Hematopoietic multipotent progenitor cell treated with erythropoietin and hydrocortisone succinate and interleukin-3 and kit ligand, for 15 days (in vitro differentiated cells): ENCODE data around the gene TNIP1.

Experiments
- DNase-seq: peaks from one replicate; pipeline ENCODE4 v3.0.0-alpha.2; 2015; ENCODE audit warnings: low spot score

TNIP1 gene, protein sequence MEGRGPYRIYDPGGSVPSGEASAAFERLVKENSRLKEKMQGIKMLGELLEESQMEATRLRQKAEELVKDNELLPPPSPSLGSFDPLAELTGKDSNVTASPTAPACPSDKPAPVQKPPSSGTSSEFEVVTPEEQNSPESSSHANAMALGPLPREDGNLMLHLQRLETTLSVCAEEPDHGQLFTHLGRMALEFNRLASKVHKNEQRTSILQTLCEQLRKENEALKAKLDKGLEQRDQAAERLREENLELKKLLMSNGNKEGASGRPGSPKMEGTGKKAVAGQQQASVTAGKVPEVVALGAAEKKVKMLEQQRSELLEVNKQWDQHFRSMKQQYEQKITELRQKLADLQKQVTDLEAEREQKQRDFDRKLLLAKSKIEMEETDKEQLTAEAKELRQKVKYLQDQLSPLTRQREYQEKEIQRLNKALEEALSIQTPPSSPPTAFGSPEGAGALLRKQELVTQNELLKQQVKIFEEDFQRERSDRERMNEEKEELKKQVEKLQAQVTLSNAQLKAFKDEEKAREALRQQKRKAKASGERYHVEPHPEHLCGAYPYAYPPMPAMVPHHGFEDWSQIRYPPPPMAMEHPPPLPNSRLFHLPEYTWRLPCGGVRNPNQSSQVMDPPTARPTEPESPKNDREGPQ

DNA sequence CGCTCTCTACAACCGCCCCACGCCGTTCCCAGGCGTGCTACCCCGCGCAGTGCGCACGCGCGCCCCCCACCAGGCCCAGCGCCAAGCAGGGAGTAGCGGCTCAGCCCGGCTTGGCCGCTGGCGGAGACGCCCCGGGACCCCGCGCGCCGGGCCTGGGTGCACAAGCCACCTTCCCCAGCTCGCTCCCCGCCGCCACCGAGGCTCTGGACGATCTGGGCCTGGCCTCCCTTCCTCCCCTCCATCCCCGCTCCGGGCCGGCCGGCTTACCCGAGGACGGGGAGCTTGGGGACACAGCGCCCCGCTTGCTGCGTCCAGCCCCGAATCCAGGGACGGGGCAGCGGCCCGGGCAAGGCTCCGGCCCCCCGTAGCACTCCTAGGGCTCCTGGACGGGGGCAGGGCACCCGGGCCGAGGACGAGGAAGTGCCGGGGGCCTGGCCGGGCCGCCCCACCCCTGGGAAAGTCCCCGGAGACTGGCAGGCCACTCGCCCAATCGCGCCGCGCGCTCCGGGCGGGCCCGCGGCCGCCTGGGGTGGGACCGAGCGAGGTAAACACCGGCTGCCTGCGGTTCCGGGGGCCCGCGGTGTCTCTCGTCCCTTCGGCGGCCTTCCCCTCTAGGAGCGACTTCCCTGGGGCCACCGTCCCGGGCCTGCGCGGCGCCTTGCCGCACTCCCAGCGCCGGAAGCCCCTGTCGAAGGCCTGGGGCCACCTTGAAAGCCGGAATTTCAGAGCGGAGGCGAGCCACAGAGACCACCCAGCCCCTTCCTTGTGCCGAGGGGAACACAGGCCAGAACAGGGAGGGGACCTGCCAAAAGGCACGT, at the start of gene TNIP1:
Gene TNIP1, minus strand, starts transcription at position 422 of the 818 bp plus-strand sequence. CDS start 15,939 bp downstream, outside the sequence.
- DNase-seq = peak; percentile 93

DNA sequence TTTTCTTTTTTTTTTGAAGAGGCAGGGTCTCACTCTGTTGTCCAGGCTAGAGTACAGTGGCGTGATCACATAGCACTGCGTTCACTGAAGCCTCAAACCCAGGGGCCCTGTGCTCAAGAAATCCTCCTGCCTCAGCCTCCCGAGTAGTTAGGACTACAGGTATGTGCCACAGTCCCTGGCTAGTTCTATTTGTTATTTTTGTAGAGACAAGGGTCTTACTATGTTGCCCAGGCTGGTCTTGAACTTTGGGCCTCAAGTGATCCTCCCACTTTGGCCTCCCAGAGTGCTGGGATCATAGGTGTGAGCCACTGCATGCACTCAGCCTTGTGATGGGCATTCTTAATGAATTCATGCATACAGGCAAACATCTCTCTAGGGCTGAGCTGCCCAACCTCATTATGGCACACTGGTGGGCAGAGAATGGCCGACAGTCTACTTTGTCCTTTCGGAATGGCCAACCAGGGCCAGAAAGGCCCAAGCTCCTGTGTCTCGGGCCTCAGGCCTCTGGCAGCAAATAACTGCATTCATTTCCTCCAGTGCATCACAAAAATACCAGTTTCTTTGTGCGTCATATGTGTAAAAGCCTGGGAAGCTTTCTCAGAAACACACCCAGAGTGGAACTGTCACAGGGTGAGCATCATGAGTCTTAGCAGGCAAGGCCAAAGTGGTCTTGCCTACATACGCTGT, 49.5 kb upstream of the TNIP1 start:
- no peak for DNase-seq

DNA sequence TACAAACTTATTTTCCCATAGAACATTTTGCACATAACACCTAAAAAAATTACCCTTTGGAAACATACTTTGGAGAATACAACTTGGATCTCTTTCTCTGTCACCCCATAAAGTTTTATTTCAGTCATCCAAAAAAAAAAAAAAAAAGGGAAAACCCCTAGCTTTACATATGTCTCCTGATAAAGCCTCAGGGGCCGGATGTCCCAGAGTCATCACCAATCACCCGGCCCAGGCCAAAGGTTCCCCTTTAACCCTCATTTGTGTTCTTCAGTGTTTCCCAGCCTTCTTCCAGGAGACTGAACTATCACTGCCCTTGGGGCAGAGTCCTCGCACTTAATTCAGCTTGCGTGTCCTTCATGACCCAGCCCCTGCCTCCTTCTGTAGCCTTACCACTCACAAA, 48.0 kb upstream of the TNIP1 start:
- DNase-seq = no peak

DNA sequence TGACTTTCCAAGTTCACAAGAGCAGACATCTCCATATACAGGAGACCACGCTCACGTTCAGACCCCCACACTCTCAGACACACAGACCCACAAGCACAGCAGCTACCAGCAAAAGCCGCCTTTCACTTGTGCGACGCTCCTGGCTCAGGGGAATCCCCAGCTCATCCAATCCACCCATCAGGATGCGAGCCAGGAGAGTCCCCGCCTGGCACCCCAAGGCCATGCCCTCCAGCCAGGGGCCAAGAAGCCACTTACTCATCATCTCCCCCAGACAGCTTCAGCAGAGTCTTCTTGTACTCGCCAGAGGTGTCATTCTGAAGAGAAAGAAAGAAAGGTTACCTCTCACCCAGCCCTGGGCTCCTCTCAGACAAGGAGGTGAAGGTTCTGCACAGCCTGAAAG, 47.1 kb upstream of the TNIP1 start:
- DNase-seq = no peak

DNA sequence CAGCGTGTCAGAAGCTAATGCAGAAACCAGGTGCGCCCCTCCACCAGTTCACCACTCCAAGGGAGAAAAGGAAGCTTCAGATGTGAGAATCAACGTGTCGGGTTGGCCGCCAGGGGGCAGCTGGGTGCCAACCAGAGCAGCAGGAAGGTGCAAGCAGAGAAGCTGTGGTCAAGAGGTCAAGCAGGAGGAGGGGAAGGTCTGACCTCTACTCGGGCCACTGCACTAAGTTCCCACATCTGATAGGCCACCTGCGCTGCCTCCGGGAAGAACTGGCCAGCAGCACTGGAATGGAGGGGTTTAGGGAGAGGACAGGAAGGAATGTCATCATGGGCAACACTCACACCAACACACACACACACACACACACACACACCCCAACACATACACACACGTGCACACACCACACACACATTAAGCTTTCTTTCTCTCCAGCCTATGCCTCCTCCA, 45.4 kb upstream of the TNIP1 start:
- DNase-seq = peak; percentile 62

DNA sequence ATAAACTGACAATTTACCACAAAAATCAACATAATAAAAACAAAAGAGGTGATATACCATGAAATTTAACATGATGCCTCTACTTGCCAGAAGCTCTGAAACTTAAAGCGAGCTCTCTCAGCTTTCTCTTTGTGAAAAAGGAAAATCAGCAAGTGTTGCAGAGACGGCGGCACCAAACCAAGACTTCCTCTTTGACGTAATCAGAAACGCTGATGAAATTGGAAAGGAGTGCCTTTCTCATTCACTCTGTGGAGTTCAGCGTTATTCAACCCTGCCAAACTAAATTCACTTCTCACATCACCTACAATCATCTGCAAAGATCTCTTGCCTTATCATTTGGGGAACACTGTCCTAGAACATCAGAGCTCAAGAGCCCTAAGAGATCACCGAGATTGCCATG, 44.6 kb upstream of the TNIP1 start:
- no peak for DNase-seq

DNA sequence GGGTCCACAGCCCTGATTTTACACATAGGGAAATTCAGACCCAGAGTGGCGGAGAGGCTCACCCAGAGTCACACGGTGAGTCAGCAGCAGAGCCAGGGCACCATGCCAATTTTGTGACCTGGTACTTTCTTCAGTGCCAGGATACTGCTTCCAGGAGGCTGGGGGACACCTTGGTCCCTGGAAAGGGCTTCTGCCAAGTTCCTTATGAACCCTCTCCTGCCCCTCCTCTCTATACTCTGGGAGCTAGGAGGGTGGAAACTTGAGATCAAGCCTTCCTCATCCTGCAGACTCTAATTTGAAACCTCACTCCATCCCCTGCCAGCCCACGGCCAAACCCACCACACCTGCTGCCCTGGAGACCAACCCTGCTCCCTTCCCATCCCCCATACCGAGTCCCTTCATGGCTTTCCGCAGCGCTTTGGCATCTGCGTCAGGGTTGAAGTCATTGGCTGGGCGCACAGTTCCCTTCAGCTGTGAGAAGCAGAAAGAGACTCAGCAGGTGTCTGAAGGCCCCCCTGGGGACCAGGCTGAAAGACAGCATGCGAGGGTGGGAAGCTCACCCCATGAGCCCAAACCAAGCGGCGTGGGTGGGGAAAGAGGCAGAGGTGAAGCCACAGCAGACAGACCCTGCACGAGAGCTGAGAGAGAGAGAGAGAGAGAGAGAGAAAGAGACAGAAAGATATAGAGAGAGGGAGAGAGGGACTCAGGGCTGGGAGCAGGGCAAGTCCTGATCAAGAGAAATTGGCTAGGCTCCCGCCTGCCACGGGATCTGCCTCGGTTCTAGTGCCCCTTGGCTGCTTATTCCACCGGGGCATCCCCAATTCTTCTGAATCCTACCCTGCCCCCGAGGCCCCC, 43.3 kb upstream of the TNIP1 start:
- peak; percentile 59 for DNase-seq

DNA sequence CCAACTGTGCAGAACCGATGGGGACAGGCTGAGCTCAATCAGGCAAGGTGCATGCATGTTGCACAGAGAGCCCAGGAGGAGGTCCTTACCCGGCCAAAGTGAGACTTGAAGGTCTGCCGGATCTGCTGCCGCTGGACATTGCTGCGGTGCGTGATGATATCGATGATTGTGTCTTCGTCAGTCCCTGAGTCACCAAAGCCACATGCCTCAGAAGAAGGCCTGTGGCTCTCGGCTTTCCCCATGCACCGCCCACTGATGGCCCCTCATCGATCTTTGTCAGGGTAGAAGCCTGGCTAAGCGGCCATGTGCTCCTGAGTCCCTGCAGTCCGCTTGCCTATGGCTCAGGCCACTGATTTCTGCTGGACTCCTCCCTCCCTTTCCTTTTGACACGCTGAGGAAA, 42.0 kb upstream of the TNIP1 start:
- no peak for DNase-seq

DNA sequence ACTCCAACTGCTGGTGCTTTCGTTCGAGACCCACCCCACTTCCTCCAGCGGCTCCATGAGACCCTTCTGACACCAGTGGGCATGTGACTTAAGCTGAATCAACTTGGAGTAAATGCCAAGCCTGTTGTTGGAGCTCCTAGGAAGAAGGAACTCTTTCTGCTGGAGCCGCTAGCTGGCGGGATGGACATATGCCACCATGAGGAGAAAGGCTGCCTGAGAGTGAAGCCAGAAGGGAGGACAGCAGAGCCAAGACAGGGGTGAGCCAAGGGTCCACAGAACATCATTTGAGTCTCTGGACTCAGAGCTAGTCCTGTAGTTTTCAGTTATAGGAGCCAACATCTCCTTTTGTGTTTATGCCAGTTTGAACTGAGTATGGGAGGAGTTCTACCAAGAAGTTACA, 40.8 kb upstream of the TNIP1 start:
- no peak for DNase-seq

DNA sequence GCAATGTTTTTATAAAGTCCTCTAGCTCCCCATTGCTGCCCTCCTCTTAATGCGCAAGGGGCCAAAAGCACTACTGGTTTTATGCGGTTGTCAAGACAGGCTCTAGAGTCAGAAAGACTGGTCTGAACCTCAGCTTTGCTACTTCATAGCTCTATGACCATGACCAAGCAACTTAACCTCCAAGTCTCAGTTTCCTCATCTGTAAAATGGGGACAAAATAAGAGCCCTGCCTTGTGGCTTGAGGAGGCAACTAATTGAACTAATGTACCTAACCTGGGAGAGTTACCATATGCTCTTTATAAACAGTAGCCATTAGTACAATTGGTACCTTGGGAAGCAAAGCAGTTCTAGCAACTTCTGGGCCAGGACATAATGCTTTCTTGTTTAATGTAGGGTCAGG, 40.3 kb upstream of the TNIP1 start:
- DNase-seq = no peak

DNA sequence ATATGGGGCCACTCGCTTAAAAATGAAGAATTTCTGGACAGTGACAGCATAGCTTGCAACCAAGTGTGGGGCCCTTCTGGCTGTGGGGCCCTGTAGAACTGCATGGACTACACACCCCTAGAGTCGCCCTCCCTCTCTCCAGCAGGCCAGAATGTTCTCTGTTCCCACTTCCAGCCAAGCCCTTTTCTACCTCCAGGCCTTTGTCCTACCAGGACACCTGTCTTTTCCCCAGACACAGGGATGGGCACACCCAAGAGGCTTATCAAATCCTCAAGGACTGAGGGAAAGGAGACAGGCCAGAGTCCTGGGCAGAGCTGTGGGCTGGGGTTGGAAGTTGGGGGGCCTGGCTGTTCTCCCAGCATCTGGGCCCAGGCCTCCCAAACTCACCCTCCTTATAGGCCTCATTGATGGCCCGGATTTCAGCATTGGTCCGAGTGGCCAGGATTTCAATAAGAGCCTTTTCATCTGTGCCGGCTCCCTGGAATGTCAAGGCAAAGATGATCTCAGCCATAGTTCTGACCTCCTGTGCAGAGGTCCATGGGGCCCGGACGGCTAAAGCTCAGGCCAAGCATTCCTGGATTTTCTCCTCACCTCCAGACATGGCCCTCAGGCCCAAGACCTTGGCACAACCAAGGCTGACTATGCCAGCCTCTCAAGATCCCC, 38.2 kb upstream of the TNIP1 start:
- no peak for DNase-seq

DNA sequence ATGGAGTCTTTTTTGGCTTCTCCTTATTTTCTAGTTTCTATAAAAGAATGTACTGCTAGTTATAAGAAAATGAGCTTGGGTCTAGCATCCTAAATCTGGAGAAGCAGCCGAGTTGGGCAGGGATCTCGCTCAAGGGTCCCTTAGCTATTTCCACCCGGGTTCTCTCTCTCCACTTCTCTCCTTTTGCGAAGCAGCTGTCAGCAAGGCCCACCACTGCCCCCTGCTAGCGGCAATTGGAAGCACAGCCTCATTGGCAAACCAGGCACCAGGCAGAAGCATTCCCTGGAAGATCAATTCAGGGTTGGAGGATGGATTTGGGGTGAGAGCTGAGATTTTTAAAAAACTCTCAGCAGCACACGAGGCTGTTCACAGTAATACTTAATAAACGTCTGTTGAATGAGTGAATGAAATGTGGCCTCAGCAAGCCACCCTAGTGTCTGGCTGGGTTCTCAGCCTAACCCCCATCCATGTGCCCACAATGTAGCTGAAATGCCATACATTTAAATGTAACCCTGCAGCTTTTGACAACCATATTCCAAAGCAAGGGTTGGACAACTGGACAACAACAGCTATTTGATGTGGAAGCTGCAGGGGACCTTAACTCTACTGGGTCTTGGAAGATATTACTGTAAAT, 34.6 kb upstream of the TNIP1 start:
- peak; percentile 69 for DNase-seq

DNA sequence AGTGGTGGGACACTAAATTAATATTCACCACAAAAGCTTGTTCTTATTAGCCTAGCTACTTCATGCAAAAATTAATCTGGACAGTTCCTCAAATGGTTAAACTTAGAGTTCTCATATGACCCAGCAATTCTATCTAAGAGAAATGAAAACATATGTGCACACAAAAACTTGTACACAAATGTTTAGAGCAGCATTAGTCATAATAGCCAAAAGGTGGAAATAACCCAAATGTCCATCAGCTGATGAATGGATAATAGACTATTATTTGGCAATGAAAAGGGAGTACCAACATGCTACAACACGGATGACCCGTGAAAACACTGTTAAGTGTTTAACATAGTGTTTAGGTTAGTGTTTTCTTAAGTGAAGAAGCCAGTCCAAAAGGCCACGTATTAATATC, 32.8 kb upstream of the TNIP1 start:
- DNase-seq = no peak

DNA sequence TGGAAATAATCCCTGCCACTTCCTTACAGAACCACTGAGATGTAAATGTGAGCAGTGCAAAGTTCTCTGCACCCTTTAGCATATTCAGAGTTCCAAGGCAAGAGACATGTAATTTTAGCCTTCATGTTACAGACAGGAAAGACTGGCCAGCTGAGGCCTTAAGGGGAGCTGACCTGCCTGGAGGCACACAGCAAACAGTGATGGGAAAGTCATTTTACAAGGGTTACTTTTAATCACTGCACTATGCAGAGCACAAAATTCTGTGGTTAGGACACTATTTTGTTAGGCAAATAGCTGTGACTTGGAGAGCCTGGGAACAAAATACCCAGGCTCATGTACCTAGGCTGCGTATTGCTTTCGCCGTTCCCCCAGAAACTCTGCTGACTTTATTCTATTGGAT, 30.2 kb upstream of the TNIP1 start:
- DNase-seq = no peak

DNA sequence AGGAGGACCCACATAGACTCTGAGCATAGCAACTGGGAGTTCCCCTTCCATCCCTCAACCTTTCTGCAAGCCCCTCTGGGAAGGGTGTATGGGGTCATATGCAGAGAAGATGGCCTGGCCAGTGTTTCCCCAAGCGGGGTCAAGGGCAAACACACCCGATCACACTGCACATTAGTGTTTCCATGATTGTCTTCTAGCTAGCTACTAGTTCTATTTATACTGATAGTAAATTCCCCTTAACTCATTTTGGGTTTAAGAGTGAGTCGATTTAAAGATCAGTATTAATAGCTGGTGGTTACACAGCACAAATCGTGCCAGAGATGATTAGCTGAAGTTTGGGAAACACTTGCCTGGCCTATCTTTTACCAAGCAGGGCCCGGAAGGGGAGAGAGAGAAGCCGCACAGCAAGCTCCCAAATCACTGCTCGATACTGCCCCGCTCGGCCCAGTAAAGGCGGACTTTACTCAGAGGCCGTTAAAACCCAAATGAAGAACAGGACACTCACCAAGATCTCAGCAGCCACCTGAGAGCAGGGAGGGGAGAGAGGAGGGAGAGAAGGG, 29.4 kb upstream of the TNIP1 start:
- DNase-seq = no peak

DNA sequence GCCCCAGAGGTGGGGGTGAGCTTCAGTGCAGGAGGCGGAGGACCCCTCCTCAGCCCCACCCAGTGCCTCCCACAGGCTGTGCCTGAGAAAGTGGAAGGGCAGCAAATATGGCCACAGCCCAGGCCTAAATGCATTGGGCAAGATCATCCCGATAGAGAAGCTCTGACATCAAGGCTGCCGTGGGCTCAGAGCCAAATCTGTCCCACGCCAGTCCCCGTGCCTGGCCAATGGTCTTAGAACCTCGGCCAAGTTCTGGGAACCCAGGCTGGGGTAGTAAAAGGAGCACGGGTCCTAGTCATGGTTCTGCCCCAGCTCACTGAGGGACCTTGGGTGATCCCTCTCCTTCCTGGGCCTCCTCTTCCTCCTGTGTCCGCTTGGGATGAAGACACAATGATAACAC, 27.7 kb upstream of the TNIP1 start:
- DNase-seq = no peak

DNA sequence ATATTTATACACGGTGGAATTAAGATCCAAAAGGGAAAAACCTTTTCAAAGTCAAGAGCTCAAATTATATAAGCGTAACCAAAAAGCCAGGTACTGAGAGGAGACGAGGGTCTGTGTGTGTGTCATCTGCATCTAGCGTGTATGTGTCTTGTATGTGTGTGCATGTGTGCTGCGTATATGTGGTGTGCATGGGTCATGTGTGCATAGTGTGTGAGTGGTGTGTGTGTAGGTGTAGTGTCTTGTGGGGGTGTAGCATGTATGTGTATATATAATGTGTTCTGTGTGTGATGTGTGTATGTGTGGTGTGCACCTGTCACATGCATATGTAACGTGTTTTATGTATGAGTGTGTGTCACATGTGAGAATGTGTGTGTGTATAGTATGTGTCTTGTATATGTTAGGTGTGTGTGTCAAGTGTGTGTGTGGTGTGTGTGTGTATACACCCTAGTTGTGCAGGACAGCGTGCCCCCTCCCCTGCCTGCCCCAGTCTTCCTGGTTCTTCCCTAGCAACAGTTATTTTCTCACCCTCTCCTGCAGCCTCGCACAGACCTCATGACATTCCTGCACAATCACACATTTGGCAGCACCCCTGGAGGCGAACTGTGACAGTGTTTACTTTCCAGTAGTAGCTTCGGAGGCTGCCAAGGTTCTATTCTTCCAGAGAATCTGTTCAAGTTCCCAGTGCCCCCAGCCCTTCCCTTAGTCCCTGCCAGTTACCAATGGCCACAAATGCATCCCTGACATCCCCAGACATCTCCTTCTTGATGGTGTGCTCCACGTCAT, 27.1 kb upstream of the TNIP1 start:
- DNase-seq = no peak

DNA sequence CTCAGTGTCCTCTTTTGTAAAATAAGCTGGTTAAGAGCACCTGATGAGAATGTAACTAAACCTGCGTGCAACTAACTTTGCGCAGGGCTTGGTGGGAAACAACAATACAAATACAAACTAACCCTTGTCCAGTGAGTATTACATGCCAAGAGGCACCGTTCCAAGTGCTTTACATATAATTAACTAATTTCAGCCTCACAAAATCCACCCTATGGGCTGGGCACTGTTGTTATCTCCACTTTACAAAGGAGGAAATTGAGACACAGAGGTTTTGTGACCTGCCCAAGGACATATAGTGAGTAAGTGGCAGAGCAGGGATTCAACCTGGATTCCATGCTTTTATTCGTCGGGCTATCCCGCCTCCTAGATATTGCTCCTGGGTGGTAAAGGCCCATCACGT, 26.2 kb upstream of the TNIP1 start:
- DNase-seq = no peak

DNA sequence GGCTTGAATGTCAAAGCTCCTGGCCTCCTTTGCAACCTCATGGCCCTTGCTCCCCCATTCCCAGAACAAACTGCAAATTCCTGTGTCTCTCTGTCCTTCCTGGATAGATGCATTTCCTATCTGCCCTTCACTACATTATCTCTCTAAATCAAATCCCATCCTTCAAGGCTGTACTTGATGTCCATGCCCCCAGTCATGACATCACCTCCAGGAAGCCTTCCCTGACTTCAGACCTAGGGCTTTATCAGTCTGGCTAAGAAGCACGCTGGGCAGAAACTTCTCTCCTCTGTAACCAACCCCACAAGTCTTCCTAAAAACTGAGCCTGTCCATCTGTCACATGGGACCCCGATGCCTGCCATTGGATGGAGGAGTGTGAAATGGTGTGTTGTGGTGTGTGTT, 25.7 kb upstream of the TNIP1 start:
- no peak for DNase-seq
